K562 (cell line): ENCODE measurements around the gene TRPC3. TPM values are rescaled to one million over a fixed set of nuclear protein-coding genes. Genes with fewer than 3 reads are reported as not detected.
A peak's percentile ranks its signal among the peaks of the same experiment; 100 is the strongest.

ENCODE experiments used
- ATAC-seq: fragments of 200-7000 bp; cut with Tn5 transposase; 3 replicates; pipeline ENCODE4 v1.9.1; 2020; ENCODE audit warnings: moderate library complexity
- BruUV-seq: library from RNA; stranded (reverse); fragments of 400-500 nt; replicated peaks from 2 replicates; lab custom pipeline; 2021; lab: Mats Ljungman, UMichigan
- CTCF ChIA-PET: fragments of 300-600 bp; formaldehyde crosslinking; extraction: SDS; loops from one replicate; lab custom pipeline; 2021; ENCODE audit warnings: low intra/inter-chr PET ratio; lab: Yijun Ruan, JAX
- POLR2A ChIA-PET: fragments of 300-600, 350-650 bp; sonication (Branson Sonifier 250); formaldehyde crosslinking; extraction: SDS; loops from one replicate; lab custom pipeline; 2021; ENCODE audit warnings: antibody characterized with exemption, inconsistent platforms; lab: Yijun Ruan, JAX
- DNase-seq, 4 experiments: peaks; one replicate each; pipeline versions ENCODE4 v3.0.0 to v3.0.0-alpha.2; 2011 to 2018; ENCODE audit warnings: low spot score in 3 of 4, mixed read lengths in 3 of 4; ENCODE audit errors: extremely low read depth in 1 of 4
- FAIRE-seq: peaks from 2 replicates; lab custom pipeline; 2011; peaks lifted over from hg19 to GRCh38; lab: Jason Lieb, UNC
- H2AFZ ChIP-seq: 2 replicates; pipeline ENCODE4 v1.6.0; 2011; ENCODE audit warnings: low read depth, low read length, control low read depth, inconsistent platforms
- H3K27ac ChIP-seq: fragments of 200-600 bp; 3 replicates; pipeline ENCODE4 v1.8.0; 2011; ENCODE audit warnings: low read depth, mild to moderate bottlenecking, control low read depth, inconsistent platforms, low read length, moderate library complexity, mixed read lengths; ENCODE audit errors: extremely low read depth
- H3K27me3 ChIP-seq, 2 experiments: fragments of 300-600 bp in 1 of 2; 2 replicates in 1 of 2; 3 replicates in 1 of 2; pipeline versions ENCODE4 v1.6.0 to v1.8.0; 2011; ENCODE audit warnings: inconsistent platforms in 2 of 2, low read length in 2 of 2, mild to moderate bottlenecking in 1 of 2, mixed read lengths in 1 of 2, moderate library complexity in 1 of 2; ENCODE audit not compliant: control insufficient read depth in 2 of 2, insufficient read depth in 2 of 2
- H3K36me3 ChIP-seq: fragments of 300-600 bp; 3 replicates; pipeline ENCODE4 v1.8.0; 2011; ENCODE audit warnings: mild to moderate bottlenecking, low read length, inconsistent platforms; ENCODE audit not compliant: control insufficient read depth, insufficient read depth
- H3K4me1 ChIP-seq, 2 experiments: fragments of 200-600 bp in 1 of 2; replicated peaks in 1 of 2; 2 replicates in 1 of 2; 3 replicates in 1 of 2; pipeline versions ENCODE4 v1.5.1 to v1.8.0; 2011; ENCODE audit warnings: inconsistent platforms in 2 of 2, low read length in 2 of 2, mild to moderate bottlenecking in 1 of 2, mixed read lengths in 1 of 2, moderate library complexity in 1 of 2; ENCODE audit not compliant: control insufficient read depth in 2 of 2, insufficient read depth in 2 of 2
- H3K4me2 ChIP-seq: 2 replicates; pipeline ENCODE4 v1.6.1; 2011; ENCODE audit warnings: low read length, control low read depth, inconsistent platforms, mixed read lengths; ENCODE audit not compliant: insufficient read depth
- H3K4me3 ChIP-seq: fragments of 200-600 bp; sonication (generic), shearing (Covaris generic); 2 replicates; pipeline ENCODE4 v1.5.1; 2016; ENCODE audit warnings: control low read depth, inconsistent platforms
- H3K79me2 ChIP-seq: fragments of 200-600 bp; 3 replicates; pipeline ENCODE4 v1.8.0; 2011; ENCODE audit warnings: low read length, inconsistent platforms; ENCODE audit not compliant: control insufficient read depth, insufficient read depth
- H3K9ac ChIP-seq, 2 experiments: 2 replicates each; pipeline versions ENCODE4 v1.6.0 to v1.6.1; 2011; ENCODE audit warnings: low read depth in 2 of 2, low read length in 2 of 2, control low read depth in 1 of 2, inconsistent platforms in 1 of 2, mild to moderate bottlenecking in 1 of 2, mixed read lengths in 1 of 2; ENCODE audit not compliant: insufficient read depth in 1 of 2
- H3K9me1 ChIP-seq: one replicate; pipeline ENCODE4 v1.6.0; 2011; ENCODE audit warnings: inconsistent platforms, mild to moderate bottlenecking, low read length, moderate library complexity; ENCODE audit not compliant: control insufficient read depth, insufficient read depth
- H3K9me3 ChIP-seq: replicated peaks from 2 replicates; pipeline ENCODE4 v1.5.1; 2011; ENCODE audit warnings: low read depth, low read length, inconsistent platforms; ENCODE audit not compliant: control insufficient read depth, insufficient read depth
- H4K20me1 ChIP-seq: replicated peaks from 2 replicates; pipeline ENCODE4 v1.6.1; 2011; ENCODE audit warnings: low read length, inconsistent platforms, mixed read lengths; ENCODE audit not compliant: control insufficient read depth, insufficient read depth
- ADNP ChIP-seq: fragments of 200-800 bp; sonication (Bioruptor generic); IDR thresholded peaks from 2 replicates; pipeline ENCODE4 v1.6.1; 2016; ENCODE audit warnings: missing genetic modification characterization, missing compliant biosample characterization
- CAMTA2 ChIP-seq: fragments of 250-450 bp; sonication (Bioruptor Pico); conservative IDR thresholded peaks from 2 replicates; pipeline ENCODE4 v1.5.1; 2022
- EZH2 ChIP-seq: IDR thresholded peaks from 2 replicates; pipeline ENCODE4 v1.6.1; 2012; ENCODE audit warnings: low read depth, mild to moderate bottlenecking, inconsistent platforms, low read length, borderline replicate concordance
- FOXK2 ChIP-seq, 2 experiments: fragments of 450-650 bp; IDR thresholded peaks in 1 of 2; conservative IDR thresholded peaks in 1 of 2; 2 replicates each; pipeline ENCODE4 v1.6.1; 2016; ENCODE audit warnings: low read depth in 2 of 2, mild to moderate bottlenecking in 1 of 2
- HDAC2 ChIP-seq: fragments of 450-650 bp; IDR thresholded peaks from 2 replicates; pipeline ENCODE4 v1.6.1; 2016; ENCODE audit warnings: mild to moderate bottlenecking
- HNRNPLL ChIP-seq: fragments of 200-400 bp; formaldehyde crosslinking; IDR thresholded peaks from 2 replicates; pipeline ENCODE4 v1.6.1; 2017; ENCODE audit warnings: low read length, low read depth, mild to moderate bottlenecking; ENCODE audit not compliant: poor library complexity, severe bottlenecking
- ILF3 ChIP-seq: fragments of 450-650 bp; IDR thresholded peaks from 2 replicates; pipeline ENCODE4 v1.6.1; 2018; ENCODE audit warnings: antibody characterized with exemption, mild to moderate bottlenecking, moderate library complexity, borderline replicate concordance
- PTTG1 ChIP-seq: fragments of 450-650 bp; IDR thresholded peaks from 2 replicates; pipeline ENCODE4 v1.6.1; 2016; ENCODE audit warnings: low read depth, mild to moderate bottlenecking, missing genetic modification characterization, missing compliant biosample characterization
- RBM14 ChIP-seq: fragments of 200-400 bp; formaldehyde crosslinking; IDR thresholded peaks from 2 replicates; pipeline ENCODE4 v1.6.1; 2018; ENCODE audit warnings: low read depth, mild to moderate bottlenecking, low read length, moderate library complexity, borderline replicate concordance; ENCODE audit not compliant: insufficient read depth
- RFX5 ChIP-seq: IDR thresholded peaks from 2 replicates; pipeline ENCODE4 v1.6.1; 2011; ENCODE audit warnings: low read depth, mild to moderate bottlenecking, improper control_type of control experiment, low read length
- ZNF75A ChIP-seq: fragments of 450-650 bp; formaldehyde crosslinking; IDR thresholded peaks from 2 replicates; pipeline ENCODE4 v1.4.0; 2020; ENCODE audit warnings: mild to moderate bottlenecking
- WGBS: fragments of 100-300 bp; shearing (Covaris generic); methylation state at CpG from one replicate; pipeline ENCODE4 v1.1.6; 2016; ENCODE audit warnings: low coverage, mixed read lengths; ENCODE audit not compliant: insufficient coverage; ENCODE audit errors: missing lambda C conversion rate; 5-methylcytosine and 5-hydroxymethylcytosine counted together
- in situ Hi-C: fragments of 300-500 bp; cut with MboI; formaldehyde crosslinking; loops from 4 replicates; pipeline ENCODE4 v1.15.0; 2018; ENCODE audit warnings: inconsistent platforms, mixed read lengths
- intact Hi-C: fragments of 100-400 bp; cut with micrococcal nuclease; formaldehyde crosslinking; loops from 2 replicates; pipeline ENCODE4 v1.14.2; 2022
- polyA plus RNA-seq, 8 experiments: library from polyadenylated mRNA; depleted of rRNA in 4 of 8; stranded (reverse) in 5 of 8; unstranded in 3 of 8; fragments of >200 nt; fragmentation: Nextera tagmentation in 2 of 8; fragmentation: Illumina TruSeq in 1 of 8; extraction: Ambion mirVana in 2 of 8; extraction: Trizol in 1 of 8; gene quantifications; 2 replicates each; pipeline versions ENCODE4 v1.2.1 to v1.2.3, GENCODE V29; 2011 to 2014; ENCODE audit warnings: inconsistent platforms in 1 of 8, missing spikeins in 1 of 8
- total RNA-seq, 7 experiments: library from RNA; depleted of rRNA in 6 of 7; stranded (reverse); fragments of >200 nt in 6 of 7; fragmentation: Illumina TruSeq in 2 of 7; extraction: Trizol in 2 of 7; gene quantifications; 2 replicates each; pipeline versions ENCODE4 v1.2.1 to v1.2.3, GENCODE V29; 2011 to 2021; ENCODE audit warnings: low replicate concordance in 1 of 7

Gene TRPC3
- total and polyA plus RNA-seq, 9 of the 15 experiments (the other 6 are each of a cell fraction or from before 2014, with no cell fraction given), result 0.01 to 0.27 (median 0.11) TPM

- Histone ChIP-seq H3K27ac (no peak overlapping the region), H4K20me1 (no peaks in the 10 kb centered on the region), H3K4me2 (no peak overlapping the region), H3K79me2 (no peaks in the 10 kb centered on the region), H3K4me3 (no peak overlapping the region), H3K27me3 (peaks cover 21 to 23% of the 10 kb centered on the region in 2 experiments), H3K36me3 (no peaks in the 10 kb centered on the region), H2AFZ (no peak overlapping the region), H3K9ac (no peak overlapping the region), H3K9me3 (no peaks in the 10 kb centered on the region), H3K9me1 (no peaks in the 10 kb centered on the region), H3K4me1 (peaks cover 0 to 8% of the 10 kb centered on the region in 2 experiments; a peak in 1 of 5 replicates)
- WGBS, result 22% methylated on average over 54 of the region's 59 CpGs
- no peak for FAIRE-seq
- DNase-seq, result no peak
- intact Hi-C loops, result no loop called here
- TF ChIP-seq HNRNPLL (peak; percentile 44), ADNP (tag) (no peak), FOXK2 (conservative IDR thresholded peaks at IDR 0.05 in 1 of 2, IDR thresholded peaks at IDR 0.05 in 1 of 2; ENCODE audit: low read depth in 2 of 2) (no peak)
- in situ Hi-C loops, result no loop called here
- peak; percentile 29; the same call in 1 of the 3 replicates for ATAC-seq
- BruUV-seq, result no TSS peak
- ChIA-PET POLR2A (no interaction called here), CTCF (no interaction called here)
These were observed 19.5 kb downstream of the TRPC3 start for GRCh38 chr4:121932212-121932974.

DNA sequence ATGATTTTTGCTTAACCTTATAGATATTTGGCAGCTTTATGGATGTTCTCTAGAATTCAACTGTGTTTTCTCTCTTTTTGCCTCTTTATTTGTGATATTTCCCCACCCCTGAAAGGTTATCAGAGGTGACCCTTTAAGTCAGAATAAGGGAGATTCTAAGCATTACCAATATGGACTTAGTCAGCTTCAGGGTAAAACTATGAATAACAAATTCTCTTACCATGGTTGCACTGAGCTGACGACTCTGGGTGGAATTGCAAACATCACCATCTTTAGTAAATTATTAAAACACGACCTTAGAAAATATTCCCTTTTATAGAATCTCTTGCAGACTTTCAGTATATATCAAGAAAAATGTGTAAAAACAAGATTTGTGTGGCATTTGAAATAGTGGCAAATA, 21.6 kb downstream of the TRPC3 start:
- TF ChIP-seq RBM14 (no peak), HDAC2 (no peak), EZH2 (no peak), ZNF75A (no peak), ILF3 (no peak), RFX5 (no peak), CAMTA2 (CRISPR knock-in tag) (no peak), PTTG1 (tag) (no peak)
- in situ Hi-C loops (no loop called here), intact Hi-C loops (no loop called here)
- peaks cover 0 to 8% of the 10 kb centered on the region in 2 experiments; a peak in 1 of 5 replicates for H3K4me1 ChIP-seq
- DNase-seq, result no peak
- peaks cover 21 to 23% of the 10 kb centered on the region in 2 experiments for H3K27me3 ChIP-seq
- H3K79me2 ChIP-seq, result no peaks in the 10 kb centered on the region
- H3K9ac ChIP-seq, result no peak overlapping the region
- H2AFZ ChIP-seq, result no peak overlapping the region
- H3K36me3 ChIP-seq, result no peaks in the 10 kb centered on the region
- H3K4me2 ChIP-seq, result no peak overlapping the region
- ATAC-seq, result no peak
- 0% methylated on average over 2 of the region's 2 CpGs for WGBS
- H4K20me1 ChIP-seq, result no peaks in the 10 kb centered on the region
- ChIA-PET CTCF (no interaction called here), POLR2A (no interaction called here)
- no TSS peak for BruUV-seq
- peak; percentile 32 for FAIRE-seq
- no peaks in the 10 kb centered on the region for H3K9me3 ChIP-seq
- H3K9me1 ChIP-seq, result no peaks in the 10 kb centered on the region
- H3K4me3 ChIP-seq, result no peak overlapping the region
- H3K27ac ChIP-seq, result no peak overlapping the region
